ENCODE results near the gene NPIPA2. TPM values are rescaled to one million over a fixed set of nuclear protein-coding genes. Genes with fewer than 3 reads are reported as not detected.

Gene NPIPA2
- total RNA-seq, 2 experiments from 2014 or later: 1.4 to 2.2 TPM

Other genes starting within 250 kb of the NPIPA2 start
- 10 to 100 TPM; 27.4 to 28.2 TPM for gene PARN, start 112.3 kb upstream of the NPIPA2 start, total RNA-seq
- 10 to 100 TPM; 36.9 to 37.6 TPM for gene BFAR, start 109.6 kb upstream of the NPIPA2 start, total RNA-seq
- not detected for gene PLA2G10, start 48.2 kb upstream of the NPIPA2 start, total RNA-seq
- 1 to 10 TPM; 1.6 to 2.3 TPM for gene NPIPA3, start 39.1 kb upstream of the NPIPA2 start, total RNA-seq
- 10 to 100 TPM; 22.0 to 27.7 TPM for gene NOMO1, start 91.2 kb downstream of the NPIPA2 start, total RNA-seq
- gene NPIPA1, start 194.9 kb downstream of the NPIPA2 start, total RNA-seq: 100 to 1,000 TPM; 103 to 105 TPM
- 10 to 100 TPM; 64.0 to 75.0 TPM for gene PDXDC1, start 232.5 kb downstream of the NPIPA2 start, total RNA-seq

All from CD4-positive, alpha-beta T cell (primary cell).